Esophagus muscularis mucosa (tissue), 3 donors: ENCODE results near the gene GOSR1.

ENCODE experiments used
- CTCF ChIP-seq, 3 experiments: fragments of 200-600 bp in 2 of 3; fragments of 450-650 bp in 1 of 3; sonication (generic) in 2 of 3; IDR thresholded peaks; one replicate each; pipeline ENCODE4 v1.5.1; 2017 to 2019; ENCODE audit warnings: antibody characterized with exemption in 3 of 3, mild to moderate bottlenecking in 2 of 3, moderate library complexity in 1 of 3
- POLR2A ChIP-seq: fragments of 450-650 bp; IDR thresholded peaks from one replicate; pipeline ENCODE4 v1.6.1; 2017; ENCODE audit warnings: antibody characterized with exemption, moderate library complexity, mild to moderate bottlenecking, low read depth

DNA sequence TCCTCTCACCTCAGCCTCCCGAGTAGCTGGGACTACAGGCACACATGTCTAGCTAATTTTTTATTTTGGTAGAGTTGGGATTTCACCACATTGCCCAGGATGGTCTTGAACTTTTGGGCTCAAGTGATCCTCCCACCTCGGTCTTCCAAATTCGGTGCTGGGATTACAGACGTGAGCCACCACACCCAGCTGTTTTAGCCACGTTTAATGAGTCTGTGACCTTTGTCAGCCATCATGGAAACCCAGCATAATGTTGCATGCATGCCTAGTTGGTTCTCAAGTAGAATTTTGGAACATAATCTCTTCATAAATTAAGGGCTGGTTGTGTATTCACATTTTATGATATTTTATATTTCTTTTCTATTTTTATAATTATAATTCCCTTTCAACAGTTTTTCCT is 42.0 kb downstream of the GOSR1 start:
- TF ChIP-seq POLR2A, result no peak
- TF ChIP-seq CTCF (IDR thresholded peaks at IDR 0.05), result no peak
